ENCODE data around the gene ARHGAP23.
"Not testable (repeated sequence)": the region's sequence is repeated elsewhere in the genome, so short reads cannot be mapped to it uniquely, and the experiment has no call there.

ARHGAP23 gene

GRCh38 chr17:38421871-38422827 lies 6.1 kb upstream of the ARHGAP23 start:
- FAIRE-seq: no peak

DNA sequence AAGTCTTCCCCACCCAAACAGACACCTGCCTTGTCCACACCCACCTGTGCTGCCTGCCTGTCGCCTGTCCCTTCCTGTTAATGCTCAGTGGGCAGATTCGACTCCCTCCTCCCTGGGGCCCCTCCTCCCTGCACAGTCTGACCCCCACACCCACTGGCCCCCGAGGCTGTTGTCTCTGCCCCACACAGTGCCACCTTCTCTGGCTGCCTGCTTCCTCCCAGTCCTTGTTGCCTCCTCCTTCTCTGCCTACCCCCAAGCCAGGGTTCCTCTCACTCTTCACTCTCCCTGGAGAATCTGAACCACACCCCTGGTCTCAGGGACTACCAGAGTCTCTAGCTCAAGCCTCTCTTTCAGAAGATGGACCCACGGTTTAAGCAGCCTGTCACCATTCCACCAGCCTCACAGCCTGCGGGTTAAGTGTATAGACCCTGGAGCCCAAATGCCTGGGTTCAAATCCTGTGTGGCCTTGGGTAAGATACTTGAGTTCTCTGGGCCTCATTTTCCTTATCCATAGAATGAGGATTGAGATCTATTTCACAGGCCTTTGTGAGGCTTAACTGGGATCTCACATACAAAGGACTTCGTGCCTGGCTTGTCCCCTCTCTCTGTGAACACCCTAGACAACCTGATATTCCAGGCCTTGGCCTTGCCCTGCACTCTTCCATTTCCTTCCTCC lies 3.8 kb upstream of the ARHGAP23 start:
- no peak for FAIRE-seq

DNA sequence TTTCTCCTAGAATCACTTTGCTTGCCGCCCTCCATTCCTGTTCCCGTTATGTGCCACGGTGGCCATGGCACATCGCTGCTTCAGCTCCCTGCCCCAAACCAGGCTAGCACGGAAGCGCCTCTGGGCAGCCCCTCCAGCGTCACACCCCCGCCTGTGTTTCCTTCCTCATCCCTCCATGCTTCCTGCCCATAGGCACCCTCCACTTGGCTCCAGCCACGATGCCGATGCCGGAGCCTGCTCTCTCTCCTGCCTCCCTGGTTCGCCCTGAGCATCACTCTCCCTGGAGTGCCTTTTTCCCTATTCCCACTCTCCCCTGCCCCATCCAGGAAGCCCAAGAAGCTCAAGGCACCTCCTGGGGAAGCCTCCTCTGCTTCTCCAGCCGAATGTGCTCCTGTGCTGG lies 3.2 kb upstream of the ARHGAP23 start:
- FAIRE-seq: no peak

DNA sequence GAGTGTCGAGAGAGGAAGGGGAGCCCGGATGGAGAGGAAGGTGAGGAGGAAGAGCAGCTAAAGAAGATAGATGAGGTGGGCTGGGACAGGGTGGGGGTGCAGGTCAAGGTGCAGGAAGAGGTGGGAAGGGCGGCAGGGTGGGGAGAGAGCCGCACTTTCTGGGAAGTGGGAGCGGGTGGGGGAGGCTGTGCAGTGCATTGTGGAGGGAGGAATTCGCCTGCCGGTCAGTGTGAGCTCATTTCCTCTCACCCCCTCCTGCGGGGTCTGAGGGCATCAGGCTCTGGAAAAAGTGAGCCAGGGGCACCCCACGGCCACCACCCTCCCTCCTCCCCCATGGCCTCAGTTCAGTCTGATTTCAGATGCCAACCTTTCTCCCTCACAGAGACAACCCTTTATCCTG lies 2.5 kb upstream of the ARHGAP23 start:
- no peak for FAIRE-seq

DNA sequence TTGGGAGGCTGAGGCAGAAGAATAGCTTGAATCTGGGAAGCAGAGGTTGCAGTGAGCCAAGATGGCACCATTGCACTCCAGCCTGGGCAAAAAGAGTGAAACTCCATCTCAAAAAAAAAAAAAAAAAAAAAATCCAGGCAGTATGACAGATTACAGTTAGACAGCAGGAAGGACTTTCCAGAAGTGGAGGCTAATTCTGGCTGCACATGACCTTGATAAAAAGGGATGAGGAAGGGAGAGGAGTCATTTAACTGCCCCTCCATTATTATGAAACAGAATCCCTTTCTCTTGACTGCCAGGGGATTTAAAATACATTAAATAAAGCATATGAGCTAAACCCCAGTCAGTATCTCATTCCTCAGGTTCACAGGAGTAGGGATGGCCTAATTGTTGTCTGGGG lies 1.8 kb upstream of the ARHGAP23 start:
- no peak for FAIRE-seq

GRCh38 chr17:38427160-38427949 lies 909 bp upstream of the ARHGAP23 start:
- FAIRE-seq: no peak

GRCh38 chr17:38428643-38429371 lies 543 bp downstream of the ARHGAP23 start:
- FAIRE-seq: no peak

GRCh38 chr17:38429476-38430100 lies 1.3 kb downstream of the ARHGAP23 start:
- no peak for FAIRE-seq

DNA sequence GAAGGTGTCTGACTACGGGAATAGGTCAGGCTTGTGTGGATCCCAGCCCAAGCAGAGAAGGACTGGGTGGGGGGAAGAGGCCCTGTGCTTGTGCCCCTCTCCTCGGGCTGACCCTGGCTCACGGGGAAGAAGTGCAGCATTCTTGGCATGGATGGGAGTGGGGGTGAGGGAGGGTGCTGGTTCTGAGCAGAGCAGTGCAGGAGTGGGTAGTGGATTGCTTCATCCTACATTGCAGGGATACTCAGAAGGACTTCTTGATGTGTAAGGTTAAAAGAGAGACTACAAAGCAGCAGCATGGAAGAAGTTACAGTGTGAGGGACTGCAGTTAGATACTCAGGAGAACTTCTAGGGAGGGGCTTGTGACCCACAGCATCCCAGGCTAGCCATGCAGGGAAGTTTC lies 2.1 kb downstream of the ARHGAP23 start:
- no peak for FAIRE-seq

DNA sequence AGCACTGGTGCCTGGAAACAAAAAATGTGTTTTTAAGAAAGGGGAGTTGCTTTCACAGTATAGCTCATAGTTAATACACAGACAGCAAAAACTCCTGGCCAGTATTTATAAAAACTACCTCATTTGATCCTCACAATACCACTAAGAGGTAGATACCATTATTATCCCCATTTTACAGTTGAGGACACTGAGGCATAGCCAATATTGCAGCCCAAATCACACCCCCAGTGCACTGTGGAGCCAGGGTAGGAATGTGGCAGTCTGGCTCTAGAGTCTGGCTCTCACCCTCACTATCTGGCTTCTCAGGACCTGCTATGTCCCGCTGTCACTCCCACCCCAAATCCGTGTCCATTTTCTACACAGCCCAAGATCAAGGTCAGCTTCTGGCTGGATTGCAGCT lies 2.6 kb downstream of the ARHGAP23 start:
- no peak for FAIRE-seq

DNA sequence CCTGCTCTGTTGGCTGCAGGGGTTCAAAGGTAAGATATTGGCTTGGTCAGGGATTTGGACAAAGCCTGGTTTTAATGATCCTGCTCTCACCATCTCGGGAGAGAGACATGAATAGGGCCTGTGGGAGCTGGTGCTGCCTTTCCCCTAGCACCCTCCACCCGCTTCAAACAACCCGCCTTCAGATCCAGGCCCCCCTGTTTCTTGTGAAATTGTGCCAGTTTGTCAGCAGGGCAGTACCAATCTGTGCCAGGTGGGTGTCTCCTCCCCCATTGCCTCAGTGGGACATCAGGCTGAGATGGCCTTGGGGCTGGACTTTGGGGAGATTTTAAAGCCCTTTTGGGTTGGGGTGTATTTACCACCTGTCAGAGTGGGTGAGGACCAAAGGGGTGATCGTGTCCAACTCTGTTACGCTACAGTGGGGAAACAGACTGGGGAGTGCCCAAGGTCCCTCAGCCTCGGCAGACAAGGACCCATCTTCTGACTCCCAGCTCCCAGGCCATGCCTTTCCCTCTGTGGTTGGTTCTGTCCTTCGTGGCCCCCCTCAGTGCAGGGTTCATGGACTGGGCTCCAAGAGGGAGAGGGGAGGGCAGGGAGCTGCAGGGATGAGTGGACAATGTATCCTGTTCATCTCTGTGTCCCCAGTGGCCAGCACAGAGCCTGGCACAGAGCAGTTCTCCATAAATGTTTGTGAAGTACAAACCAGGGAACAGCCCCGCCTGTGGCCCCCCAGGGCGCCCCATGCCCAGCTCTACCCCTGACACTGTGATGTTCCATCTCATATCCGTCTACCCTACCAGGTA lies 3.3 kb downstream of the ARHGAP23 start:
- FAIRE-seq: no peak

DNA sequence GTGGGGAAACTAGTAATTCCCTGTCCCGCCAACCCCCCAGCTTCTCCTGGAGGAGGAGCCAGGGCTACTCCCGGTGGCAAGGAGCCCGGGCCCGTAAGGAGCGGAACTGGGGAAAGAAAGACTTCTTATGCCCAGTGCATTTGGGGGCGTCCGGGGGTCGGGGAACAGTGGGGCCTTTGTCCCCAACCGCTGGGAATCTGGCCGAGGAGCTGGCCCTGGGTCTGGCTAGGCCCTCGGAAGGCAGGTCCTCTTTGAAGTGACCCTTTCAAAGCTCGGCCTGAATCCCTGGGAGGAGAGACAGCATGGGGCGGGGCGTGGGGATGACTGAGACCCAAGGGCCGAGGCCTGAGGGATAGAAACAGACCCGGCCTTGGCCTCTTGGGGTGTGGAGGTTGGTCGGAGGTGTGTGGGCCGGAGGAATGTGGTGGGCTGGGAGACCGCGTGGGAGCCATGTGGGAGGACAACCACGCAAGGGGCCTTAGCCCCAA lies 6.0 kb downstream of the ARHGAP23 start:
- no peak for FAIRE-seq

DNA sequence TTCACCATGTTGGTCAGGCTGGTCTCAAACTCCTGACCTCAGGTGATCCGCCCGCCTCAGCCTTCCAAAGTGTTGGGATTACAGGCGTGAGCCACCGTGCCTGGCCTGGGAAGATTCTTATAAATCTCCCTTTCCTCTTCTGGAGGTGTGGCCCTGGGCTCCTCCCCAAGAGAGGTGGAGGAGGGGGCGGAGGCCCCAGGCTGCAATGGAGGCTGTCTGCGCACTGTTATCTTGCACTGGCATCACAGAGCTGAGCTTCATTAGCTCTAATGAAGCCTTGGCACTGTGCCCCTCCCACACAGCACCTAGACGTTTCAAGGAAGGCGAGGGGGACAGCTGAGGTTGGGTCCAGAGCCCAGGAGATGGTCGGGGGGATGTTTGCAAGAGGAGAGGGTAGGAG lies 7.5 kb downstream of the ARHGAP23 start:
- no peak for FAIRE-seq

DNA sequence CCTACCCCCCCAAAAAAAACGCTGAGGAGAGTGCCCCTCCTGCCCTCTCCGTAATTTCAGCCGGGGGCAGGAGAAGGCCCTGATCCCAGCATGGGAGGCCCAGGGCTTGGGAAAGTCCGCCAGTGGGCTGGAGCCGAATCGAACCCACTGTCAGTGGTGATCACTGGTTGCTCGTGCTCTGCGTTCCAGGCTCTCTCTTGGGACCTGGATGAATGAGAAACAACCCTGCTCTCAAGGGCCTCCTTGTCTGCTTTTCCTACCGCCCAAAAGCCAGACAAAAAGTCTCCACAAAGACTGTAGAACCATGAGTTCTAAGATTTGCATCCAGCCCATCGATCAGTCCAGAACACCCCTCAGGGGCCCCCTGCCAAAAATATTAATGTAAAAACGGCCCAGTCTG lies 8.1 kb downstream of the ARHGAP23 start:
- no peak for FAIRE-seq

DNA sequence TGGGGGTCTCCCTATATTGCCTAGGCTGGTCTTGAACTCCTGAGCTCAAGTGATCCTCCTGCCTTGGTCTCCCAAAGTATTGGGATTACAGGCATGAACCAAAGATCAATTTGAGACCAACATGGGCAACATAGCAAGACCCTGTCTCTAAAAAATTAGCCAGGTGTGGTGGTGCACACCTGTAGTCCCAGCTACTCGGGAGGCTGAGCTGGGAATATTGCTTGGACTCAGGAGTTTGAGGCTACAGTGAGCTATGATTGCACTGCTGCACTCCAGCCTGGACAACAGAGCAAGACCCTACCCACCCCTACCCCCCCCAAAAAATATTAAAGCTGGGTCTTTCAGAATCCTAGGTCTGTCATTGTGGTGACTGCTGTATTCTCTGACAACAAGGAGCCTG lies 9.0 kb downstream of the ARHGAP23 start:
- FAIRE-seq: not testable (repeated sequence)

DNA sequence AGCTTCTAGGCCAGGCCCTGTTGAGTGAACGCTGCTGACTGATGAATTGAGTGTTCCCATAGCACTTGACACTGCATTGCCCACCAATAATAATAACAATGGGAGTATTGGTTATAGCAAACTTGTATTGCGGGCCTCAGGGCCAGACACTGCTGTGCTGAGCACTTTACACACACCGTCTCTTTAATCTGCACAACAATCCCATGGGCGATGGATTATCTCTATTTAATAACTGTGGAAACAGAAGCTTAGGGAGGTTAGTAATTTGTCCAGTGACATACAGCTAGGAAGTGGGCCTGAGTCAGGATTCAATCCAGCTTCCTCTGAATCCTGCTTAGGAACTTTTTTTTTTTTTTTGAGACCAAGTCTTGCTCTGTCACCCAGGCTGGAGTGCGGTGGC lies 11.2 kb downstream of the ARHGAP23 start:
- no peak for FAIRE-seq

- FAIRE-seq: no peak
Measured at GRCh38 chr17:38440614-38441397, 12.5 kb downstream of the ARHGAP23 start.

DNA sequence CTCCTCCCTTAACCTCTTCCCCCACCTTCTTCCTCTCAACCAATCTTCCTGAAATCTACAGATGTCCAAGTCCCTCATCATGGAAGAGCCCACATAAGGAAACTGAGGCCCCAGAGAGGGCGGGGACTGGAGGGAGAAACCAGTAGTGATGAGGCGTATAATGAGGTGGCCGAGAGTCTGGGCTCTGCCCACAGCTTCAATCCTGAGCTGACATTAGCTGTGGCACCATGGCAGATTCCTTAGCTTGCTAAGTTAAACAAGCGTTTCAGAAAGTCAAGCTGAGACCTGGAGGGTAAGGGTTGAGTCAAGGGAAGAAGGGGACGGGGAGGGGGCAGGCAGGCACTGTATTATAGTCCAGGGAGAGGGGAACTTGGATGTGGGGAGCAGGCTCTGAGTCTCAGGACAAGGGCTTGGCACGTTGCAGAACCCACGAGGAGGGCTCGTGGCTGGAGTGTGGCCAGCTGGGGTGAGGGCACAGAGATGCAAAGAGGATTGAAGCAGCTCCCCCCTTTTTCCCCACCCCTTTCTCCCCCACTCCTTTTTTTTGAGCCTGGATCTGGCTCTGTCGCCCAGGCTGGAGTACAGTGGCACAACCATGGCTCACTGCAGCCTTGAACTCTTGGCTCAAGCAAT lies 13.3 kb downstream of the ARHGAP23 start:
- no peak for FAIRE-seq

GRCh38 chr17:38442548-38442947 lies 14.3 kb downstream of the ARHGAP23 start:
- no peak for FAIRE-seq

Measured in G401.6 (cell line).